Activated CD4-positive, alpha-beta T cell treated with anti-CD3 and anti-CD28 coated beads, Interleukin-2, amount 50 U/mL, for 48 hours (primary cell): ENCODE data around the gene XPO4.
"Not testable (repeated sequence)": the region's sequence is repeated elsewhere in the genome, so short reads cannot be mapped to it uniquely, and the experiment has no call there.

Experiments used
- DNase-seq, 2 experiments: peaks; one replicate each; pipeline ENCODE4 v3.0.0-alpha.2; 2020

The XPO4 gene

DNA sequence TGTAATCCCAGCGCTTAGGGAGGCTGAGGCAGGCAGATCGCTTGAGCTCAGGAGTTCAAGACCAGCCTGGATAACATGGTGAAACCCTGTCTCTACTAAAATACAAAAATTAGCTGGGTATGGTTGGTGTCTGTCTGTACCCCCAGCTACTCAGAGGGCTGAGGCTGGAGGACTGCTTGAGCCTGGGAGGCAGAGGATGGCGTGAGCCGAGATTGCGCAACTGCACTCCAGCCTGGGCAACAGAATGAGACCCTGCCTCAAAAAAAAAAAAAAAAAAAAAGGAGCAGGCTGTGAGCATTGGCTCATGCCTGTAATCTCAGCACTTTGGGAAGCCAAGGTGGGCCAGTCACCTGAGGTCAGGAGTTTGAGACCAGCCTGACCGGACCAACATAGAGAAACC lies 12.0 kb downstream of the XPO4 start:
- DNase-seq, result not testable (repeated sequence)

GRCh38 chr13:20882206-20882605 lies 20.3 kb downstream of the XPO4 start:
- no peak for DNase-seq

- no peak for DNase-seq
Observed at GRCh38 chr13:20877902-20878301, 24.6 kb downstream of the XPO4 start.

GRCh38 chr13:20876802-20877201 lies 25.7 kb downstream of the XPO4 start:
- DNase-seq, result not testable (repeated sequence)

DNA sequence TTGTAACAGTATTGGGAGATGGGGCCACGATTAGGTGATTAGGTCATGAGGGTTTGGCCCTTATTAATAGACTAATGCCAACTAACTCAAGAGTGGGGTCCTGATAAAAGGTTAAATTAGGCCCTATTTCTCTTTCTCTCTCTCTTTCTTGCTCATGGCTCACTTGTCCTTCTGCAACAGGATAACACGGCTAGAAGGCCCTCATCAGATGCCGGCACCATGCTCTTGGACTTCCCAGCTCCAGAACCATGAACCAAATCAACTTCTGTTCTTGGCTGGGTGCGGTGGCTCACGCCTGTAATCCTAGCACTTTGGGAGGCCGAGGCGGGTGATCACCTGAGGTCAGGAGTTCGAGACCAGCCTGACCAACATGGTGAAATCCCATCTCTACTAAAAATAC lies 28.1 kb downstream of the XPO4 start:
- not testable (repeated sequence) for DNase-seq

DNA sequence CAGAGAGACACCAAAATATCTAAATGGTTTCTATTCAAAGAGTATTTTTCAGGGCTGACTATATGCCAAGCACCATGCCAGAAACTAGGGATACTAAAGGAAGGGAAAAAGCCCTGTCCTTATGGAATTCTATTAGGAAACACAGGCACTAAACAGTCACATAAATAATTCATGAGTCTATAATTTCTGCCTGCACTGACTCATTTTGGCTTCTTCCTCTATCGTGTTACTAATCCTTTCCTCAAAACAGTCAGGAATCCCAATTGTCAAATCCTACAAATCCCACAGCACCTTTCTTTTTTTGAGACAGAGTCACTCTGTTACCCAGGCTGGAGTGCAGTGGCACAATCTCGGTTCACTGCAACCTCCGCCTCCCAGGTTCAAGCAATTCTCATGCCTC lies 29.2 kb downstream of the XPO4 start:
- DNase-seq, result no peak

- DNase-seq, result no peak
Observed at GRCh38 chr13:20870829-20871228, 31.7 kb downstream of the XPO4 start.

DNA sequence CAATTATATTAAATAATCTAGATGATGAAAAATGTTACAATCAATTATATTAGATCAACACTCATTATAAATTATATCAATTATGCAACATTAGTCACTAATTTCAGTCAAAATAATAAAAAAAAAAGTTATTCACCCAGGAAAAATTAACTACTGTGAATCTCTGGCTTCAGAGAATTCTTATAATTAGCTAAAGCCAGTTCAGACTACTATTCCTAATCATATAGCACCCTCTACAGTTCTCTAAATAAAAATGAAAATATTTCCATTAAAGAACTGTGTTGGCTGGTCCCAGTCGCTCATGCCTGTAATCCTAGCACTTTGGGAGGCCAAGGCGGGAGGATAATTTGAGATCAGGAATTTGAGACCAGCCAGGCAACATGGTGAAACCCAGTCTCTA lies 33.0 kb downstream of the XPO4 start:
- DNase-seq, result no peak

DNA sequence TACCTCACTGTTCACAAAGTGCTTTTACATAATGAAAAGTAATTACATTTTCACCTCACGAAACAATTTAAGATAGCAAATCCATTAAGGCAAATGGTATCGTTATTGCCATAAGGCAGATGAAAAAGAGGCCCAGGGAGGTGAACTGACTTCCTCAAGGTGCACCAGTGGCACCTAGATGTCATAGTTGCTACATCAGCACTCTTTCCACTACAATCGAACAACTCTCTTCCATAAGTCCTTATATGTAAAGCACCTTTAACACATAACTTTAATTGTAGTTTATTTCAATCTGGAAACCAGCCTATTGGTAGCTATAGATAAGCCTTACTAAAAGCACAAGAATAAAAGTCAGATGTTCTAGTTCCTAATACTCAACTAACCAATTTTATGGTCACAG lies 35.1 kb downstream of the XPO4 start:
- no peak for DNase-seq

DNA sequence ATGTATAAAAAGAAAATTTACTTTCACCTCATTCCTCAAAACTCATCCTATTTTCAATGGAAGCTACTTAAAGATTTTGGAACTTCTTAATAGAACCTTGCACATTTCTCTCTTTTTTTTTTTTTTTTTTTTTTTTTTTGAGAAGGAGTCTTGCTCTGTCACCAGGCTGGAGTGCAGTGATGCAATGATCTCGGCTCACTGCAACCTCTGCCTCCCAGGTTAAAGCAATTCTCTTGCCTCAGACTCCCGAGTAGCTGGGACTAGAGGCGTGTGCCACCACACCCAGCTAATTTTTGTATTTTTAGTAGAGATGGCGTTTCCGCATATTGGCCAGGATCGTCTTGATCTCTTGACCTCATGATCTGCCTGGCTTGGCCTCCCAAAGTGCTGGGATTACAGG lies 40.9 kb downstream of the XPO4 start:
- DNase-seq, result not testable (repeated sequence)

GRCh38 chr13:20860844-20861243 lies 41.7 kb downstream of the XPO4 start:
- DNase-seq, result no peak

GRCh38 chr13:20856650-20857049 lies 45.9 kb downstream of the XPO4 start:
- DNase-seq, result no peak

GRCh38 chr13:20851844-20852402 lies 50.6 kb downstream of the XPO4 start:
- no peak for DNase-seq

DNA sequence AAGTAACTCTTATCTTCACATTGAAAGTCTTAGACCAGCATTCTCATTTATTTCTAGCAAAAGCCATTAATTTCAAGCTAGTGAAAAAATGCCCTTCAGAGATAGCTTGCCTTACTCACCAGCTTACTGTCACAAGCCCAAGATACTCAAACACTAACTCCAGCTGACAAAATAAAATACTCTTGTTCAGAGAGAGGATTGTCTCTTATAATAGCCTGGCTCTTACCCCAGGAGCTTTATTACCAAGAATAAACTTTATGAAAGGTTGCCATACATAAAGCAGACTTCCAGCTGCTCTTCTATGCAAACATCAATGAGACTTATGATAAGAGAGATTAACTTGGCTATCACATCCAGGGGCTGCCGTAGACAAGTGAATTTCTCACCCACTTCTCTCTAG lies 53.6 kb downstream of the XPO4 start:
- no peak for DNase-seq

DNA sequence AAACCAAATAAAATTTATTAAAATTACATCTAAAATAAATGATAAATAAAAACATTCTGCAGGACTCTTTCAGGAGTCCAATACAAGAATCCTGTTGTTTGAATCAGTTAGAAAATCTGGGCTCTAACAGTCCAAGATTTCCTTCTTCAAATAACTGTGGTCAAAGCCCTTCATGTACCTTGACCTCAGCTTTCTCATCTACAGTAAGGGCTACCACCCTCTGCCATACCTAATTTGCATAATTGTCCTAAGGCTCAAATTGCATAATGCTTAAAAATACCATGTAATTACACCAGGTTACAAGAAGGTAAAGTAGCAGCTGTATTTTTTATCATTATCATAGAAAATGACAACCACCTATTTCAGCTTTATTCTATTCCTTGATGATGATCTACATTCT lies 54.3 kb downstream of the XPO4 start:
- DNase-seq, result no peak

DNA sequence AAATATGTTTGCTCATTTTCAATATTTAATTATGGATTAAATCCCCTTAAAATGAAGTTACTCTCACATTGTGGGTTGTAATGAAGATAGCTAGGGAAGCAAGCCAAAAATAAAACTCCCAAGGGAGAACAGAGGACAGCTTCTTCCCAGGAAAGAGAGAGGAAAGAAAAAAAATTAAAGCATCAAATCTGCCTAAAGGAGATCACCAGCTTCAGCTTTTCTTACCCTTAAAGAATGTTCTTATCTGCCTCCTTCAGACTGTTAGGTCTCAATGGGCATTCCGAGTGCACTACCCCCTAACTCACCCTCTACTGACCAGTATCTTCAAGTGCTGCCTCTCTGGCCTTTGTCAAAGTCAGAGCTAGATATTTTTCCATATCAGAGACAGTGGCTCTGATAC lies 55.2 kb downstream of the XPO4 start:
- DNase-seq, result no peak

GRCh38 chr13:20843166-20843565 lies 59.4 kb downstream of the XPO4 start:
- DNase-seq, result no peak

- no peak for DNase-seq
Observed at GRCh38 chr13:20840568-20840967, 62.0 kb downstream of the XPO4 start.

- DNase-seq, result no peak
Observed at GRCh38 chr13:20833900-20834679, 68.5 kb downstream of the XPO4 start.

DNA sequence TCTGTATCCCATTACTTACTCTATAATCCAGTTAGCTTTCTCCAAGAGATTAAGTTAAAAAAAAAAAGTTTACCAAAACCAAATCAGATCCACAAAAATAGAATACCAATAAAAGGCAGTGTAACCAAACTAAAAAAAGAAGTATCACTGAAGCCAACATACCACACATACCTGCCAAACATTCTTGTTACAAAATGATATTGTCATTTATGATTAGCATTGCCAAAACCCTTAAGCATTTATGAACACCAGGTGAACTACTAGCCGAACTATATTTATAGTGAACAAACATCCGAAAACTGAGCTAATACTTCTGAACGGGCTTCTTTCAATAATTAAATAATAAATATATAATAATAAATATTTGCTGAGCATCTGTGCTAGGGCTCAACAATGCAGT lies 69.7 kb downstream of the XPO4 start:
- no peak for DNase-seq

DNA sequence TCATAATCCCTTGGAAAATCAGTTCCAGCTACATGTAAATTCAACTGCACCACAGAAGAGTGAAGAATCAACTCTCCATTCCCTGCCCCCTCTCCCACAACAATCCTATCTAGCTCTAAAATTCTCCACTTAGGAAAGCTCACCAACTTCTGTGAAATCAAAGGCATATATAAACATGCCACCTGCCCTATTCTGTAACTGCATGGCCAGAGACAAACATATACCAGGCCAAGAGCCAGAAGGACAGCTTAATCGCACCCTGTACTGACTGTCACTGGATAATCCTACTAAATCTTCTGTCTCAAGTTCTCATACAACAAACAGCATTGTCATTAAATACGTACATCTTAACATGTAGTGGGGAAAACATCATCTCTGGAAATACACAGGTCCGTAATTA lies 70.6 kb downstream of the XPO4 start:
- DNase-seq, result no peak

GRCh38 chr13:20831254-20831653 lies 71.3 kb downstream of the XPO4 start:
- no peak for DNase-seq

- peak; percentile 5 to 20 for DNase-seq
Observed at GRCh38 chr13:20828539-20829364, 73.8 kb downstream of the XPO4 start.
